Liver (tissue), 9 donors: ENCODE results near the gene LAG3. TPM values are rescaled to one million over a fixed set of nuclear protein-coding genes. Genes with fewer than 3 reads are reported as not detected.

ENCODE experiments used
- DNase-seq: peaks from one replicate; pipeline ENCODE4 v3.0.0-alpha.2; 2017; ENCODE audit warnings: low spot score
- H3K27ac ChIP-seq, 2 donors: one replicate each; pipeline ENCODE4 v1.7.0; 2013; ENCODE audit warnings: inconsistent platforms in 2 of 2, low read length in 2 of 2, control low read depth in 1 of 2, low read depth in 1 of 2, mild to moderate bottlenecking in 1 of 2
- H3K27me3 ChIP-seq, 4 donors: one replicate each; pipeline versions ENCODE4 v1.6.1 to v1.7.0; 2013; ENCODE audit warnings: low read length in 3 of 4, inconsistent platforms in 1 of 4, mild to moderate bottlenecking in 1 of 4, moderate library complexity in 1 of 4; ENCODE audit not compliant: control insufficient read depth in 4 of 4, insufficient read depth in 4 of 4
- H3K36me3 ChIP-seq, 4 donors: one replicate each; pipeline versions ENCODE4 v1.6.1 to v1.7.0; 2013; ENCODE audit warnings: low read length in 3 of 4, mild to moderate bottlenecking in 3 of 4, low read depth in 1 of 4, moderate library complexity in 1 of 4; ENCODE audit not compliant: control insufficient read depth in 4 of 4, insufficient read depth in 3 of 4
- H3K4me1 ChIP-seq, 4 donors: one replicate each; pipeline versions ENCODE4 v1.6.1 to v1.7.0; 2013; ENCODE audit warnings: low read length in 3 of 4, mild to moderate bottlenecking in 3 of 4, moderate library complexity in 1 of 4; ENCODE audit not compliant: control insufficient read depth in 4 of 4, insufficient read depth in 4 of 4
- H3K4me3 ChIP-seq, 3 donors: one replicate each; pipeline versions ENCODE4 v1.6.1 to v1.7.0; 2013; ENCODE audit warnings: low read length in 3 of 3, control low read depth in 1 of 3, low read depth in 1 of 3, mild to moderate bottlenecking in 1 of 3
- H3K9ac ChIP-seq, 2 donors: one replicate each; pipeline ENCODE4 v1.7.0; 2013; ENCODE audit warnings: low read length in 2 of 2, mild to moderate bottlenecking in 2 of 2, moderate library complexity in 2 of 2, control low read depth in 1 of 2, low read depth in 1 of 2
- H3K9me3 ChIP-seq, 4 donors: one replicate each; pipeline versions ENCODE4 v1.6.1 to v1.7.0; 2013; ENCODE audit warnings: low read length in 3 of 4; ENCODE audit not compliant: control insufficient read depth in 4 of 4
- EGR1 ChIP-seq, 2 donors: IDR thresholded peaks; 2 replicates each; pipeline ENCODE4 v1.6.1; 2016 to 2018; ENCODE audit warnings: antibody characterized with exemption in 2 of 2, low read depth in 2 of 2
- FOXA1 ChIP-seq: IDR thresholded peaks from 2 replicates; pipeline ENCODE4 v1.6.1; 2016; ENCODE audit warnings: antibody characterized with exemption
- FOXA2 ChIP-seq: IDR thresholded peaks from 2 replicates; pipeline ENCODE4 v1.6.1; 2016; ENCODE audit warnings: antibody characterized with exemption
- GABPA ChIP-seq, 2 donors: IDR thresholded peaks in 1 of 2; conservative IDR thresholded peaks in 1 of 2; 2 replicates each; pipeline ENCODE4 v1.6.1; 2016; ENCODE audit warnings: antibody characterized with exemption in 2 of 2, mild to moderate bottlenecking in 1 of 2, moderate library complexity in 1 of 2
- HNF4G ChIP-seq: IDR thresholded peaks from 2 replicates; pipeline ENCODE4 v1.6.1; 2016; ENCODE audit warnings: antibody characterized with exemption
- JUND ChIP-seq, 2 donors: IDR thresholded peaks; 2 replicates each; pipeline ENCODE4 v1.6.1; 2016; ENCODE audit warnings: antibody characterized with exemption in 2 of 2
- NR2F2 ChIP-seq: IDR thresholded peaks from 2 replicates; pipeline ENCODE4 v1.6.1; 2016; ENCODE audit warnings: antibody characterized with exemption
- RXRA ChIP-seq, 2 donors: IDR thresholded peaks; 2 replicates each; pipeline ENCODE4 v1.6.1; 2017 to 2018; ENCODE audit warnings: antibody characterized with exemption in 2 of 2, mild to moderate bottlenecking in 1 of 2
- SP1 ChIP-seq: IDR thresholded peaks from 2 replicates; pipeline ENCODE4 v1.6.1; 2018; ENCODE audit warnings: antibody characterized with exemption, mild to moderate bottlenecking
- TAF1 ChIP-seq: conservative IDR thresholded peaks from 2 replicates; pipeline ENCODE4 v1.6.1; 2016; ENCODE audit warnings: antibody characterized with exemption, mild to moderate bottlenecking
- YY1 ChIP-seq: IDR thresholded peaks from 2 replicates; pipeline ENCODE4 v1.6.1; 2016; ENCODE audit warnings: antibody characterized with exemption, mild to moderate bottlenecking
- WGBS: extraction: QIAGEN DNeasy Blood & Tissue Kit; methylation state at CpG from one replicate; pipeline ENCODE4 v1.1.7; 2013; 5-methylcytosine and 5-hydroxymethylcytosine counted together
- polyA plus RNA-seq, 2 donors: library from polyadenylated mRNA; stranded (reverse) in 1 of 2; unstranded in 1 of 2; fragments of 200-250 nt in 1 of 2; fragments of >200 nt in 1 of 2; fragmentation: Nextera tagmentation in 1 of 2; extraction: Ambion mirVana in 1 of 2; gene quantifications; one replicate each; pipeline versions ENCODE4 v1.2.1 to v1.2.3, GENCODE V29; 2013 to 2015
- total RNA-seq, 2 donors: library from RNA; depleted of rRNA; stranded (reverse); fragments of >200 nt; gene quantifications; one replicate each; pipeline ENCODE4 v1.2.3, GENCODE V29; 2014
- TF ChIP-seq, protein P1 (sequence below): fragments of 150-350 bp; IDR thresholded peaks from 2 replicates; pipeline ENCODE4 v1.5.1; 2017; ENCODE audit warnings: improper control_type of control experiment, low read depth, low read length; ENCODE audit not compliant: missing input control
- TF ChIP-seq, protein P2 (sequence below): IDR thresholded peaks from 2 replicates; pipeline ENCODE4 v1.6.1; 2016; ENCODE audit warnings: antibody characterized with exemption
- TF ChIP-seq, protein P3 (sequence below): IDR thresholded peaks from 2 replicates; pipeline ENCODE4 v1.6.1; 2016; ENCODE audit warnings: antibody characterized with exemption
- TF ChIP-seq, protein P4 (sequence below): IDR thresholded peaks from 2 replicates; pipeline ENCODE4 v1.6.1; 2016; ENCODE audit warnings: antibody characterized with exemption
- TF ChIP-seq, protein P5 (sequence below): IDR thresholded peaks from 2 replicates; pipeline ENCODE4 v1.6.1; 2016; ENCODE audit warnings: antibody characterized with exemption, mild to moderate bottlenecking
- donor health status: healthy.
- donor health status: healthy.
- donor health status: healthy.
- donor health status: healthy.
- donor health status: healthy.

LAG3 gene
- total and polyA plus RNA-seq, 4 donors: 0.14 to 1.2 (median 0.47) TPM

DNA sequence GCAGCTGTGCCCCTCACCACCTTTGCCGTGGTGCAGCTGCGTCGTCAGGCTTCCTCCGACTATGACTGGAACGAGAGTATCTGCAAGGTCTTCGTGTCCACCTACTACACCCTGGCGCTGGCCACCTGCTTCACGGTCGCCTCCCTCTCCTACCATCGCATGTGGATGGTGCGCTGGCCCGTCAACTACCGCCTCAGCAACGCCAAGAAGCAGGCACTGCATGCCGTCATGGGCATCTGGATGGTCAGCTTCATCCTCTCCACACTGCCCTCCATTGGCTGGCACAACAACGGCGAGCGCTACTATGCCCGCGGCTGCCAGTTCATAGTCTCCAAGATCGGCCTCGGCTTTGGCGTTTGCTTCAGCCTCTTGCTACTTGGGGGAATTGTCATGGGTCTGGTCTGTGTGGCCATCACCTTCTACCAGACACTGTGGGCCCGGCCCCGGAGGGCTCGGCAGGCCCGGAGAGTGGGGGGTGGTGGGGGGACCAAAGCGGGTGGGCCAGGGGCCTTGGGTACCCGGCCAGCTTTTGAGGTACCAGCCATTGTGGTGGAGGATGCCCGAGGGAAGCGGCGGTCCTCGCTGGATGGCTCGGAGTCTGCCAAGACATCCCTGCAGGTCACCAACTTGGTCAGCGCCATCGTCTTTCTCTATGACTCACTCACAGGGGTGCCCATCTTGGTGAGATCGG is 51.9 kb downstream of the LAG3 start:
- peaks cover 0 to 2% (median 0%) of the 10 kb centered on the region in 4 donors for H3K27me3 ChIP-seq
- no peak overlapping the region for H3K4me3 ChIP-seq
- no peak overlapping the region for H3K9ac ChIP-seq
- TF ChIP-seq, protein P1, sequence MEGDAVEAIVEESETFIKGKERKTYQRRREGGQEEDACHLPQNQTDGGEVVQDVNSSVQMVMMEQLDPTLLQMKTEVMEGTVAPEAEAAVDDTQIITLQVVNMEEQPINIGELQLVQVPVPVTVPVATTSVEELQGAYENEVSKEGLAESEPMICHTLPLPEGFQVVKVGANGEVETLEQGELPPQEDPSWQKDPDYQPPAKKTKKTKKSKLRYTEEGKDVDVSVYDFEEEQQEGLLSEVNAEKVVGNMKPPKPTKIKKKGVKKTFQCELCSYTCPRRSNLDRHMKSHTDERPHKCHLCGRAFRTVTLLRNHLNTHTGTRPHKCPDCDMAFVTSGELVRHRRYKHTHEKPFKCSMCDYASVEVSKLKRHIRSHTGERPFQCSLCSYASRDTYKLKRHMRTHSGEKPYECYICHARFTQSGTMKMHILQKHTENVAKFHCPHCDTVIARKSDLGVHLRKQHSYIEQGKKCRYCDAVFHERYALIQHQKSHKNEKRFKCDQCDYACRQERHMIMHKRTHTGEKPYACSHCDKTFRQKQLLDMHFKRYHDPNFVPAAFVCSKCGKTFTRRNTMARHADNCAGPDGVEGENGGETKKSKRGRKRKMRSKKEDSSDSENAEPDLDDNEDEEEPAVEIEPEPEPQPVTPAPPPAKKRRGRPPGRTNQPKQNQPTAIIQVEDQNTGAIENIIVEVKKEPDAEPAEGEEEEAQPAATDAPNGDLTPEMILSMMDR: no peak
- TF ChIP-seq TAF1: no peak
- TF ChIP-seq FOXA2: no peak
- TF ChIP-seq GABPA (IDR thresholded peaks at IDR 0.05 in 1 of 2, conservative IDR thresholded peaks at IDR 0.05 in 1 of 2): no peak
- TF ChIP-seq, protein P2, sequence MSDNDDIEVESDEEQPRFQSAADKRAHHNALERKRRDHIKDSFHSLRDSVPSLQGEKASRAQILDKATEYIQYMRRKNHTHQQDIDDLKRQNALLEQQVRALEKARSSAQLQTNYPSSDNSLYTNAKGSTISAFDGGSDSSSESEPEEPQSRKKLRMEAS: no peak
- TF ChIP-seq EGR1 (IDR thresholded peaks at IDR 0.05; ENCODE audit: low read depth in 2 of 2): no peak
- TF ChIP-seq FOXA1: no peak
- TF ChIP-seq, protein P3, sequence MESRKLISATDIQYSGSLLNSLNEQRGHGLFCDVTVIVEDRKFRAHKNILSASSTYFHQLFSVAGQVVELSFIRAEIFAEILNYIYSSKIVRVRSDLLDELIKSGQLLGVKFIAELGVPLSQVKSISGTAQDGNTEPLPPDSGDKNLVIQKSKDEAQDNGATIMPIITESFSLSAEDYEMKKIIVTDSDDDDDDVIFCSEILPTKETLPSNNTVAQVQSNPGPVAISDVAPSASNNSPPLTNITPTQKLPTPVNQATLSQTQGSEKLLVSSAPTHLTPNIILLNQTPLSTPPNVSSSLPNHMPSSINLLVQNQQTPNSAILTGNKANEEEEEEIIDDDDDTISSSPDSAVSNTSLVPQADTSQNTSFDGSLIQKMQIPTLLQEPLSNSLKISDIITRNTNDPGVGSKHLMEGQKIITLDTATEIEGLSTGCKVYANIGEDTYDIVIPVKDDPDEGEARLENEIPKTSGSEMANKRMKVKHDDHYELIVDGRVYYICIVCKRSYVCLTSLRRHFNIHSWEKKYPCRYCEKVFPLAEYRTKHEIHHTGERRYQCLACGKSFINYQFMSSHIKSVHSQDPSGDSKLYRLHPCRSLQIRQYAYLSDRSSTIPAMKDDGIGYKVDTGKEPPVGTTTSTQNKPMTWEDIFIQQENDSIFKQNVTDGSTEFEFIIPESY: no peak
- TF ChIP-seq, protein P4, sequence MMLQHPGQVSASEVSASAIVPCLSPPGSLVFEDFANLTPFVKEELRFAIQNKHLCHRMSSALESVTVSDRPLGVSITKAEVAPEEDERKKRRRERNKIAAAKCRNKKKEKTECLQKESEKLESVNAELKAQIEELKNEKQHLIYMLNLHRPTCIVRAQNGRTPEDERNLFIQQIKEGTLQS: no peak
- H3K27ac ChIP-seq: no peak overlapping the region
- DNase-seq: no peak
- H3K4me1 ChIP-seq: peaks cover 7 to 44% (median 29%) of the 10 kb centered on the region in 4 donors
- no peaks in the 10 kb centered on the region for H3K9me3 ChIP-seq
- no peaks in the 10 kb centered on the region for H3K36me3 ChIP-seq
- WGBS: 89% methylated on average over 37 of the region's 37 CpGs

DNA sequence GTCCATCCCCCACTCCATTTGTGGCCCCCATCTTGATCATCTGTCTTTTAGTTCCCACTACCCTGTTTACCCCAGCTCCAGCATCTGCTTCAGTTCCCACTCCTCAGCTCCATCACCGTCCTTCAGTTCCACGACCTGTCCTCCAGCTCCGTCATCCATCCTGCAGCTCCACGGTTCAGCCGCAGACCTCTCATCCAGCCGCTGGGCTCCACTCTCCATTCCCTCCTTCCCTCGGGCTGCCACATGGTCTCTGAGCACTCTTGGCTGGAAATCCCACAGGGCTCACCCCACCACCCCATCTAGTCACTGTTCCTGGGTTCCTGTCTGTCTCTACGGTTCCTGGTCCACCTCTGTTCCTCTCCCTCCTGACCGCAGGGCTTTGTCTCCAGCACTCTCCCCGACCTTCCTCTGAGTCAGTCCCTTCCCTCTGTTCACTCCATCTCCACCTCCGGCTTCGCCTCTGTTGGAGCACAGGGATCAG is 52.6 kb downstream of the LAG3 start:
- no peak for TF ChIP-seq SP1
- no peak for TF ChIP-seq RXRA (IDR thresholded peaks at IDR 0.05)
- no peak for TF ChIP-seq YY1
- no peak for TF ChIP-seq NR2F2
- TF ChIP-seq, protein P5, sequence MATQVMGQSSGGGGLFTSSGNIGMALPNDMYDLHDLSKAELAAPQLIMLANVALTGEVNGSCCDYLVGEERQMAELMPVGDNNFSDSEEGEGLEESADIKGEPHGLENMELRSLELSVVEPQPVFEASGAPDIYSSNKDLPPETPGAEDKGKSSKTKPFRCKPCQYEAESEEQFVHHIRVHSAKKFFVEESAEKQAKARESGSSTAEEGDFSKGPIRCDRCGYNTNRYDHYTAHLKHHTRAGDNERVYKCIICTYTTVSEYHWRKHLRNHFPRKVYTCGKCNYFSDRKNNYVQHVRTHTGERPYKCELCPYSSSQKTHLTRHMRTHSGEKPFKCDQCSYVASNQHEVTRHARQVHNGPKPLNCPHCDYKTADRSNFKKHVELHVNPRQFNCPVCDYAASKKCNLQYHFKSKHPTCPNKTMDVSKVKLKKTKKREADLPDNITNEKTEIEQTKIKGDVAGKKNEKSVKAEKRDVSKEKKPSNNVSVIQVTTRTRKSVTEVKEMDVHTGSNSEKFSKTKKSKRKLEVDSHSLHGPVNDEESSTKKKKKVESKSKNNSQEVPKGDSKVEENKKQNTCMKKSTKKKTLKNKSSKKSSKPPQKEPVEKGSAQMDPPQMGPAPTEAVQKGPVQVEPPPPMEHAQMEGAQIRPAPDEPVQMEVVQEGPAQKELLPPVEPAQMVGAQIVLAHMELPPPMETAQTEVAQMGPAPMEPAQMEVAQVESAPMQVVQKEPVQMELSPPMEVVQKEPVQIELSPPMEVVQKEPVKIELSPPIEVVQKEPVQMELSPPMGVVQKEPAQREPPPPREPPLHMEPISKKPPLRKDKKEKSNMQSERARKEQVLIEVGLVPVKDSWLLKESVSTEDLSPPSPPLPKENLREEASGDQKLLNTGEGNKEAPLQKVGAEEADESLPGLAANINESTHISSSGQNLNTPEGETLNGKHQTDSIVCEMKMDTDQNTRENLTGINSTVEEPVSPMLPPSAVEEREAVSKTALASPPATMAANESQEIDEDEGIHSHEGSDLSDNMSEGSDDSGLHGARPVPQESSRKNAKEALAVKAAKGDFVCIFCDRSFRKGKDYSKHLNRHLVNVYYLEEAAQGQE: no peak
- TF ChIP-seq, protein P1: no peak
- no peak for TF ChIP-seq FOXA1
- no peak for TF ChIP-seq GABPA (IDR thresholded peaks at IDR 0.05 in 1 of 2, conservative IDR thresholded peaks at IDR 0.05 in 1 of 2)
- no peak for TF ChIP-seq HNF4G
- no peak for TF ChIP-seq JUND (IDR thresholded peaks at IDR 0.05)
- no peak for TF ChIP-seq TAF1
- TF ChIP-seq FOXA2: no peak
- no peaks in the 10 kb centered on the region for H3K9me3 ChIP-seq
- no peaks in the 10 kb centered on the region for H3K36me3 ChIP-seq
- H3K4me1 ChIP-seq: peaks cover 10 to 38% (median 22%) of the 10 kb centered on the region in 4 donors
- H3K4me3 ChIP-seq: no peak overlapping the region
- 58% methylated on average over 12 of the region's 12 CpGs for WGBS
- DNase-seq: no peak
- H3K9ac ChIP-seq: no peak overlapping the region
- peaks cover 0 to 2% (median 0%) of the 10 kb centered on the region in 4 donors for H3K27me3 ChIP-seq
- H3K27ac ChIP-seq: no peak overlapping the region
